KBM-7 (cell line): ENCODE results near the gene RPS8.
A peak's percentile ranks its signal among the peaks of the same experiment; 100 is the strongest.

Experiments
- DNase-seq: peaks from one replicate; pipeline ENCODE4 v3.0.0-alpha.2; 2015
- in situ Hi-C: fragments of 300-500 bp; cut with MboI; formaldehyde crosslinking; loops from 2 replicates; pipeline ENCODE4 v1.14.3; 2020; ENCODE audit warnings: low sequenced_read_pairs, low pct_unique_long_range_greater_than_20kb, mixed read lengths

RPS8 gene

DNA sequence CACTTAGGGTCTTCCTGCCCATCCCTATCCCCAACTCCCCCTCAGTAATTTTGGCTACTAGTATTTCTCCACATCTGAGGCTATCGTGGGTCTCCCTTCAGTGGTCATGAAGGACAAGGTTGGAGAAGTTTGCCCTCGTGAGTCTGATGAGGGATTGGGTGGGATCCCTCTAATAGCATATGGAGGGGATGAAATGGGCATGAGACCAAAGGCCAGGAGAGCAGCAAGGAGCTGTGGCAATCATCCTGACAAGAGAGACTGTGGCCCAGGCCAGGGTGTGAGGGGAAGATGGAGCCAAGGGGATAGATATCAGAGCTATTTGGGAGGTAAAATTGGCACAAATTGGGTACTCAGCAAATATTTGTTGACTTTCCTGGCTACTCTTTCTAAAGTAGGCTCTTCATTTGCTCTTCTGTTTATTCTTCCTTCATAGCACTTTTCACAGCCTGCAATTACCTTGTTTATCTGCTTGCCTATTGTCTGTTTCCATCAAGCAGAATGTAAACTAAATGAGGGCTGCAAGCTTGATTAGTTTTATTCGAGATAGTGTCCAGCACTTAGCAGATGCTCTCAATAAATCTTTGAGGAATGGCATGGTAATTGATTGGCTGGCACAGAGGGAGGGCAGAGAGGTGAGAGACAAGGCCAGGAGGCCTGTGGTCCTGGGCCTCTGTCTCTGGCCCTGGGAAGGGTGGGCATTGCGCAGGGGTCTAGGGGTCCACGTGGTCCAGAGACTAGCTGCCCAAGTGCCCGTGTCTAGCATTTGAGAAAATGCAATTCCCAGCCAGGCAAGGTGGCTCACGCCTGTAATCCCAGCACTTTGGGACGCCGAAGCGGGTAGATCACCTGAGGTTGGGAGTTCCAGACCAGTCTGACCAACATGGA, 23.4 kb downstream of the RPS8 start:
- in situ Hi-C loops: loop anchor here (25.0 kb wide), 1 partner anchor 514 kb away; no protein-coding TSS in a partner anchor
- no peak for DNase-seq

DNA sequence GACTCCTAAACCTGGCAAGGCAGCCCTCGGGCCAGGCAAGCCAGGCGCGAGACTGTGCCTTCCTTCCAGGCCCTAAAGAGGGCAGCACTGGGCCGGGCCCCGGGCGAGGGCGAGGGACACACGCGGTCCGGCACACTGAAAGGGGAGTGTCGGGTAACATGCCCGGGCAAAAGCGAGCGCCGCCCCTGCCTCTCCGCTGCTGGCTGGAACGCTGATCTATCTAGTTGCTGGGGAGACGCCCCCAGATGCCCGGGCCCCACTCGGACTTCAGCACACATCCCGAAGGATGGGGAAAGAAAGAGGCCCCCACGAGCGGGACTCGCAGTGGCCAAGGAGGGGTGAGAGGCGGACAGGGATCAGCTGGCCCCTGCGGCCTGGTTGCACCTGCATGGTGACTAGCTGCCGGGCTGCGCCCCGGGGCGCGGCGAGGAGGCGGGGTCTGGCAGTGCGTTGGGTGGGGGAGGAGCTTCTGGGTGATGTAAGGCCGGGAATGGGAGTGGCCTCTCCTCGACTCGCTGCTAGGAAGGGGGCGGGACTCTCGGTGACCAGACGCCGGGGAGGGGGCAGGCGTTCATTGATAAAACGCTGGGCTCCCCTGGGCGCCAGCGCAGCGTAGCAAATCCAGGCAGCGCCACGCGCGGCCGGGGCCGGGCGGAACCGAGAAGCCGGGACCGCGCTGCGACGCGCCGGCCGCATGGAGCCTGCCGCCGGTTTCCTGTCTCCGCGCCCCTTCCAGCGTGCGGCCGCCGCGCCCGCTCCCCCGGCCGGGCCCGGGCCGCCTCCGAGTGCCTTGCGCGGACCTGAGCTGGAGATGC, 24.6 kb downstream of the RPS8 start, which contains the start of gene PLK3:
PLK3 (plus strand) TSS at position 608 of the 815 bp plus-strand sequence; CDS start at position 695, 87 bp downstream.
- peak; percentile 98 for DNase-seq
- in situ Hi-C loops: loop anchor here (25.0 kb wide), 1 partner anchor 512 kb away; no protein-coding TSS in a partner anchor

- DNase-seq: no peak
- in situ Hi-C loops: no loop called here
Observed at GRCh38 chr1:44801491-44802305, 26.4 kb downstream of the RPS8 start.

DNA sequence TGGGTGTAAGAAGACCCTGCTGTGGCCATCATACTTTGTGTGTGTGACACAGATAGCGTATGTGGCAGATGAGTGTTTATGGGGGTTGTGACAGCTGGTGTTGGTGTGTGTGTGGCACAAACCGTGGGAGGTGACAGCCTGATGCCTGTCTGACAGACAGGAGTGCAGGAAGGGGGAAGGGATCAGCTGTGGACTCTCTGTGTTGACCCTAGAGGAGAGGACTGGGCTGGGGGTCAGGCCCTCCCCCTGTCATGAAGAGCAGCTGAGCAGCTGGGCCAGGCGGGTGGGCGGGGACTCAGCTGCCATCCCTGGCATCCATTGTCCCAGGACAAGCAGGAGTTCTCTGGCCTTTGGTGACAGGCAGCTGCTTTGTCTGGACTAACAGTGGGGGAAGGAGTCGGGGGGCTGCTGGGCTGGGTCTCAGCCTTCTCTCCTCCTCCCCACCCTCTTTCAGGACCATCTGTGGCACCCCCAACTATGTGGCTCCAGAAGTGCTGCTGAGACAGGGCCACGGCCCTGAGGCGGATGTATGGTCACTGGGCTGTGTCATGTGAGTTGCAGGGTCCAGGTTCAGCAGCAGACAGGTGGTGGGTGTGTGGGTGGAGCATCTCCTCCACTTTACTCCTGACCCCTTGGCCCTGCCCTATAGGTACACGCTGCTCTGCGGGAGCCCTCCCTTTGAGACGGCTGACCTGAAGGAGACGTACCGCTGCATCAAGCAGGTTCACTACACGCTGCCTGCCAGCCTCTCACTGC, 27.1 kb downstream of the RPS8 start:
- no peak for DNase-seq
- in situ Hi-C loops: no loop called here

DNA sequence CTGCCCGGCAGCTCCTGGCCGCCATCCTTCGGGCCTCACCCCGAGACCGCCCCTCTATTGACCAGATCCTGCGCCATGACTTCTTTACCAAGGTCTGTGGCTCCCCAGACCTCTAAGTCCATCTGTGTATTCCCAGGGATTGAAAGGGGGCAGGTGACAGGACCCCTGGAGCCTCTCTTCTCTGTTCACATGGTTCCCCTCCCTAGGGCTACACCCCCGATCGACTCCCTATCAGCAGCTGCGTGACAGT, 27.6 kb downstream of the RPS8 start:
- in situ Hi-C loops: no loop called here
- DNase-seq: no peak

DNA sequence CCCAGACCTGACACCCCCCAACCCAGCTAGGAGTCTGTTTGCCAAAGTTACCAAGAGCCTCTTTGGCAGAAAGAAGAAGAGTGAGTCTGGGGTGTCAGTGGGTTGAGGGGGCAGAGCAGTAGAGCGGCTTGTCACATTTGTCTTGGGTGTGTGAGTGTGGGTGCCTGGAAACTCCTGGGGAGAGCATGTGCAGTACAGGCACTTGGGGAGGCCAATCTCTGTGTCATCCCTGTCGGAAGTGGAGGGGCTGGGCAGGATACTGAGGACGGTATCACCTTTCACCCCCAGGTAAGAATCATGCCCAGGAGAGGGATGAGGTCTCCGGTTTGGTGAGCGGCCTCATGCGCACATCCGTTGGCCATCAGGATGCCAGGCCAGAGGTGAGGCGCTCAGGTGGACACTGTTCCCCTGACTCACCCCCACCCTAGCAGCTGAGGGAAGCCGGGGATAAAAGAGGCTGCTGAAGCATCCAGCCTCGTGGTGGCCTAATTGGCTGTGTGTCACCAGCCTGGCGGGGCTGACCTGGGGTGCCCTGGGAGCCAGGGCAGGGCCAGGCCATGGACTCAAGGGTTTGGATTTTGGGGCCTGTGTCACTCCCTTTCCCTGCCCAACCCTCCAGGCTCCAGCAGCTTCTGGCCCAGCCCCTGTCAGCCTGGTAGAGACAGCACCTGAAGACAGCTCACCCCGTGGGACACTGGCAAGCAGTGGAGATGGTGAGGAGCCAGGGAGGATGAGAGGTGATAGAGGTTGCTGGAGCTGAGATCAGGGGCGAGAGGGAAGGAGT, 28.2 kb downstream of the RPS8 start:
- DNase-seq: no peak
- in situ Hi-C loops: no loop called here

- no peak for DNase-seq
- in situ Hi-C loops: no loop called here
Observed at GRCh38 chr1:44805311-44806024, 30.1 kb downstream of the RPS8 start.

- DNase-seq: no peak
- in situ Hi-C loops: no loop called here
Observed at GRCh38 chr1:44806025-44806703, 30.8 kb downstream of the RPS8 start.

- in situ Hi-C loops: no loop called here
- no peak for DNase-seq
Observed at GRCh38 chr1:44806704-44807363, 31.5 kb downstream of the RPS8 start, which contains the start of gene DYNLT4. DYNLT4 (minus strand) TSS chr1:44807351; CDS start chr1:44806668, 683 bp downstream.

GRCh38 chr1:44807364-44808062, 32.2 kb downstream of the RPS8 start:
- in situ Hi-C loops: no loop called here
- DNase-seq: peak; percentile 97

GRCh38 chr1:44808063-44808937, 33.0 kb downstream of the RPS8 start, which contains the start of gene BTBD19:
BTBD19 (plus strand) TSS chr1:44808523; CDS start chr1:44808821, 298 bp downstream.
- peak; percentile 71 for DNase-seq
- in situ Hi-C loops: no loop called here

DNA sequence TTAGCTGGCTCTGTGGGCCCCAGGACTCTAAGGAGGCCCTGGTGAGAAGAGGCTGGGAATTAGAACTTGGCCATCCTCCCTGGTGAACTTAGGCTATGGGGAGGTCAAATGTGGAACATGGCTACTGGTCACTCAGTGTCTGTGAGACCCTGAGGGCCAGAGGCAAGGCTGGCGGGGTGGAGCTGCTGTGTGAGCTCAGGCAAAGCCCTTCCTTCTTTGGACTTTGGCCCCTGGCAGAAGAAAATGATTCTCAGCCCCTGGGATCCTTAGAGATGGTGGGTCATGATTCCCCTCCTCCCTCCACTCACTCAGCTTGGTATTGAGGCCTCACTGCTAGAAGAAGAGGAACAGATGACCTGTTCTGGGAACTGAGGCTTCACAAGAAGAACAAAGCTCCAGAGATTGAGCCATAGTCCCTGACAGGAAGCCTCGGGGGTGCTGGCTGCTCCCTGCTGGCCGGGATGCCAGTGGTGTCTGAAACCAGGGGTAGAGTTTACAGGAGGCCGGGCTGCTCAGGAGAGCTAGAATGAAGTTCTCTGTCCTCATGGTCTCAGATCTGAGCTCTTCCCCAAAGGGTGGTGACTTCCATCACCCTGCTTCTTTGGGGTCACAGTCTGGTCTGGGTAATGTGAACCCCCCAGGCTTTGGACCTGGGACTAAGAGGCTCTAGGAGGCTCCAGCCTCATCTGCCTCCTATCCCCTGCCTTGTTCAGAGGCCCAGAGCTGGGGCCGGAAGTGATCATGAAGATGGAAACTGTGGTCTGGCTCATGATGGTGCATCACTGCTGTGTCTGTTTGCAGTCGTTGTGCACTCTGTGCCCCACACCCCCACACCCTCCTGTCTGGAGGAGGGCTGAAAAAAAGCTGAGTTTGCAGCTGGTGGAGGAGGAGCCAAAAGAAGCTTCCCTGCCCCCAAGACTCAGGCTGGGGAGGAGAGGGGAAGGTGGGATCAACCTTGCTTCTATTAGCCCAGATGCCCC, 33.9 kb downstream of the RPS8 start:
- peak; percentile 92 for DNase-seq
- in situ Hi-C loops: no loop called here

- in situ Hi-C loops: no loop called here
- DNase-seq: no peak
Observed at GRCh38 chr1:44810101-44810761, 34.9 kb downstream of the RPS8 start.
